HepG2 (cell line): ENCODE data around the gene CABLES2. TPM values are rescaled to one million over a fixed set of nuclear protein-coding genes. Genes with fewer than 3 reads are reported as not detected.

Source experiments
- BRD4 ChIP-seq: sonication (generic); formaldehyde crosslinking; IDR thresholded peaks from 2 replicates; pipeline ENCODE4 v1.4.0; 2020; ENCODE audit warnings: missing genetic modification reagents
- ETV5 ChIP-seq: IDR thresholded peaks from 2 replicates; pipeline ENCODE4 v1.6.1; 2018; ENCODE audit warnings: missing biosample characterization, missing genetic modification reagents, inconsistent platforms, borderline replicate concordance
- KDM2A ChIP-seq: sonication (generic); formaldehyde crosslinking; IDR thresholded peaks from 2 replicates; pipeline ENCODE4 v1.4.0; 2020; ENCODE audit warnings: low read depth, missing genetic modification reagents, borderline replicate concordance
- MAZ ChIP-seq, 2 experiments: sonication (generic) in 1 of 2; formaldehyde crosslinking in 1 of 2; IDR thresholded peaks; 2 replicates each; pipeline versions ENCODE4 v1.5.0 to v1.6.1; 2012 to 2020; ENCODE audit warnings: low read depth in 2 of 2, mild to moderate bottlenecking in 2 of 2, borderline replicate concordance in 1 of 2, improper control_type of control experiment in 1 of 2, low read length in 1 of 2, missing genetic modification reagents in 1 of 2, moderate library complexity in 1 of 2
- NCOA2 ChIP-seq: sonication (generic); formaldehyde crosslinking; IDR thresholded peaks from 2 replicates; pipeline ENCODE4 v1.8.0; 2022; ENCODE audit warnings: inconsistent platforms
- SALL2 ChIP-seq: sonication (generic); formaldehyde crosslinking; IDR thresholded peaks from 2 replicates; pipeline ENCODE4 v1.8.1; 2023; ENCODE audit warnings: mild to moderate bottlenecking, missing genetic modification reagents, inconsistent platforms
- SNRNP70 ChIP-seq: fragments of 200-400 bp; formaldehyde crosslinking; IDR thresholded peaks from 2 replicates; pipeline ENCODE4 v1.6.1; 2017; ENCODE audit warnings: mild to moderate bottlenecking, low read depth, low read length, moderate library complexity
- TRIM24 ChIP-seq: sonication (generic); formaldehyde crosslinking; IDR thresholded peaks from 2 replicates; pipeline ENCODE4 v1.8.0; 2022; ENCODE audit warnings: mild to moderate bottlenecking, missing genetic modification reagents
- ZFAT ChIP-seq: sonication (generic); formaldehyde crosslinking; conservative IDR thresholded peaks from 2 replicates; pipeline ENCODE4 v1.8.1; 2023; ENCODE audit warnings: missing genetic modification reagents, inconsistent platforms
- ZFP36L2 ChIP-seq: sonication (generic); formaldehyde crosslinking; IDR thresholded peaks from 2 replicates; pipeline ENCODE4 v1.4.0; 2020; ENCODE audit warnings: missing genetic modification reagents
- ZNF124 ChIP-seq: sonication (generic); formaldehyde crosslinking; IDR thresholded peaks from 2 replicates; pipeline ENCODE4 v1.4.0; 2020; ENCODE audit warnings: missing genetic modification reagents
- ZNF232 ChIP-seq: sonication (generic); formaldehyde crosslinking; IDR thresholded peaks from 2 replicates; pipeline ENCODE4 v1.4.0; 2020; ENCODE audit warnings: missing genetic modification reagents, borderline replicate concordance
- ZNF350 ChIP-seq: sonication (generic); formaldehyde crosslinking; IDR thresholded peaks from 2 replicates; pipeline ENCODE4 v1.4.0; 2020; ENCODE audit warnings: mild to moderate bottlenecking, low read depth, missing genetic modification reagents, borderline replicate concordance
- ZNF44 ChIP-seq: sonication (generic); formaldehyde crosslinking; IDR thresholded peaks from 2 replicates; pipeline ENCODE4 v1.5.1; 2020; ENCODE audit warnings: mild to moderate bottlenecking, missing genetic modification reagents
- polyA plus RNA-seq, 8 experiments: library from polyadenylated mRNA; depleted of rRNA in 3 of 8; stranded (reverse) in 7 of 8; unstranded in 1 of 8; fragments of >200 nt; fragmentation: Illumina TruSeq in 4 of 8; extraction: Trizol in 4 of 8; gene quantifications; 2 replicates each; pipeline versions ENCODE4 v1.2.1 to v1.2.3, GENCODE V29; 2011 to 2016; ENCODE audit warnings: low read depth in 4 of 8, missing spikeins in 1 of 8, mixed read lengths in 1 of 8; ENCODE audit not compliant: insufficient read depth in 1 of 8
- total RNA-seq, 5 experiments: library from RNA; depleted of rRNA; stranded (reverse); fragments of >200 nt; fragmentation: Illumina TruSeq; extraction: Trizol; gene quantifications; 2 replicates each; pipeline ENCODE4 v1.2.3, GENCODE V29; 2016; ENCODE audit warnings: low read depth in 1 of 5
- TF ChIP-seq, protein P1 (sequence below): sonication (generic); formaldehyde crosslinking; IDR thresholded peaks from 2 replicates; pipeline ENCODE4 v1.4.0; 2020; ENCODE audit warnings: missing genetic modification reagents
- TF ChIP-seq, protein P2 (sequence below): sonication (generic); formaldehyde crosslinking; IDR thresholded peaks from 2 replicates; pipeline ENCODE4 v1.8.1; 2023; ENCODE audit warnings: mild to moderate bottlenecking, missing genetic modification reagents
- TF ChIP-seq, protein P3 (sequence below): sonication (generic); formaldehyde crosslinking; IDR thresholded peaks from 2 replicates; pipeline ENCODE4 v1.5.0; 2020; ENCODE audit warnings: mild to moderate bottlenecking, missing genetic modification reagents, borderline replicate concordance
- TF ChIP-seq, protein P4 (sequence below): sonication (generic); formaldehyde crosslinking; IDR thresholded peaks from 2 replicates; pipeline ENCODE4 v1.5.0; 2020; ENCODE audit warnings: missing genetic modification reagents, mild to moderate bottlenecking, borderline replicate concordance

Gene CABLES2
- total and polyA plus RNA-seq, 2 of the 13 experiments (the other 11 are each of a cell fraction or from before 2014, with no cell fraction given): 5.2 to 9.7 TPM

DNA sequence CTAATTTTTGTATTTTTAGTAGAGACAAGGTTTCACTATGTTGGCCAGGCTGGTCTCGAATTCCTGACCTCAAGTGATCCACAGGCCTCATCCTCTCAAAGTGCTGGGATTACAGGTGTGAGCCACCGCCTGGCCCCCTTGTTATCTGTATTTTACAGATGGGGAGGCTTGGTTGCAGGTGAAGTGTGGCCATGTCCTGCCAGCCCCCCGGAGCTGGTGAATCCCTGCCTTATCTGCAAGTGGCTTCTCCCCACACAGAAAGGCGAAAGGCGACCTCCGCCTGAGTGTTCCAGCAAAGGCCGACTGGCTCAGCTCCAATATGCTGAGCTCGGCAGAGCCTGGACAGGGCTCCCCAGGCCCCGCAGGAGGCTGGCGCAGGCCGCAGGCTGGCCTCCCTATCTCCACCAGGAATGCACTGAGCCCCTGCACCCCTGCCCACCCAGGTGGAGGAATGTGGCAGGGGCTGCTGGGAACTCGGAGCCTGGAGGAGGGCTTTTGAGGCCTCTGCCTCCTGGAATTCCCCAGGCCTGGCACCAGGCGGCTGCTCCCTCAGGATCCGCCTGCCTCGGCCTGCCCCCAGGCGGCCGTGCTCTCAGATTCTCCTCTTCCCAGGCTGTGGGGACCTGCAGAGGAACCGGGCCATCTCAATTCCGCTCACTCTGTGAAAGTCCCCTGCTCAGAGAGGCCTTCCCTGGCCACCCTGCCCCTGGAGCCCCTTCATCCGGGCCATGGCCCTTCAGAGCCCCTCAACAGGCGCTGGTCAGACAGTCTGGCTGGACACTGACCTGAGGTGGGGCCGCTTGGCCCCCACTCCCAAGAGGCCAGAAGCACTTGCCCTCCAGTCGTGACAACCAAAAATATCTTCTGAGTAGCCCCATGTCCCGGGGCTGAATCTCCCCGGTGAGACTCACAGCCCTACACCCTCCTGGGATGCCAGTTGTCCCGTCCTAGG, 30.7 kb downstream of the CABLES2 start (continued):
- peak; percentile 39; the same call in 1 of the 2 replicates for TF ChIP-seq ETV5 (CRISPR knock-in tag)
- TF ChIP-seq ZFAT (CRISPR knock-in tag): peak; percentile 28; the same call in 1 of the 2 replicates
- peak; percentile 45; the same call in 1 of the 2 replicates for TF ChIP-seq NCOA2
- TF ChIP-seq TRIM24: no peak
- peak; percentile 72; the same call in 1 of the 2 replicates for TF ChIP-seq ZNF44 (CRISPR knock-in tag)
- TF ChIP-seq, protein P1, sequence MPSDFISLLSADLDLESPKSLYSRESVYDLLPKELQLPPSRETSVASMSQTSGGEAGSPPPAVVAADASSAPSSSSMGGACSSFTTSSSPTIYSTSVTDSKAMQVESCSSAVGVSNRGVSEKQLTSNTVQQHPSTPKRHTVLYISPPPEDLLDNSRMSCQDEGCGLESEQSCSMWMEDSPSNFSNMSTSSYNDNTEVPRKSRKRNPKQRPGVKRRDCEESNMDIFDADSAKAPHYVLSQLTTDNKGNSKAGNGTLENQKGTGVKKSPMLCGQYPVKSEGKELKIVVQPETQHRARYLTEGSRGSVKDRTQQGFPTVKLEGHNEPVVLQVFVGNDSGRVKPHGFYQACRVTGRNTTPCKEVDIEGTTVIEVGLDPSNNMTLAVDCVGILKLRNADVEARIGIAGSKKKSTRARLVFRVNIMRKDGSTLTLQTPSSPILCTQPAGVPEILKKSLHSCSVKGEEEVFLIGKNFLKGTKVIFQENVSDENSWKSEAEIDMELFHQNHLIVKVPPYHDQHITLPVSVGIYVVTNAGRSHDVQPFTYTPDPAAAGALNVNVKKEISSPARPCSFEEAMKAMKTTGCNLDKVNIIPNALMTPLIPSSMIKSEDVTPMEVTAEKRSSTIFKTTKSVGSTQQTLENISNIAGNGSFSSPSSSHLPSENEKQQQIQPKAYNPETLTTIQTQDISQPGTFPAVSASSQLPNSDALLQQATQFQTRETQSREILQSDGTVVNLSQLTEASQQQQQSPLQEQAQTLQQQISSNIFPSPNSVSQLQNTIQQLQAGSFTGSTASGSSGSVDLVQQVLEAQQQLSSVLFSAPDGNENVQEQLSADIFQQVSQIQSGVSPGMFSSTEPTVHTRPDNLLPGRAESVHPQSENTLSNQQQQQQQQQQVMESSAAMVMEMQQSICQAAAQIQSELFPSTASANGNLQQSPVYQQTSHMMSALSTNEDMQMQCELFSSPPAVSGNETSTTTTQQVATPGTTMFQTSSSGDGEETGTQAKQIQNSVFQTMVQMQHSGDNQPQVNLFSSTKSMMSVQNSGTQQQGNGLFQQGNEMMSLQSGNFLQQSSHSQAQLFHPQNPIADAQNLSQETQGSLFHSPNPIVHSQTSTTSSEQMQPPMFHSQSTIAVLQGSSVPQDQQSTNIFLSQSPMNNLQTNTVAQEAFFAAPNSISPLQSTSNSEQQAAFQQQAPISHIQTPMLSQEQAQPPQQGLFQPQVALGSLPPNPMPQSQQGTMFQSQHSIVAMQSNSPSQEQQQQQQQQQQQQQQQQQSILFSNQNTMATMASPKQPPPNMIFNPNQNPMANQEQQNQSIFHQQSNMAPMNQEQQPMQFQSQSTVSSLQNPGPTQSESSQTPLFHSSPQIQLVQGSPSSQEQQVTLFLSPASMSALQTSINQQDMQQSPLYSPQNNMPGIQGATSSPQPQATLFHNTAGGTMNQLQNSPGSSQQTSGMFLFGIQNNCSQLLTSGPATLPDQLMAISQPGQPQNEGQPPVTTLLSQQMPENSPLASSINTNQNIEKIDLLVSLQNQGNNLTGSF (CRISPR knock-in tag): peak; percentile 58; the same call in 1 of the 2 replicates
- TF ChIP-seq SNRNP70: no peak
- TF ChIP-seq KDM2A (CRISPR knock-in tag): peak; percentile 94
- TF ChIP-seq, protein P2, sequence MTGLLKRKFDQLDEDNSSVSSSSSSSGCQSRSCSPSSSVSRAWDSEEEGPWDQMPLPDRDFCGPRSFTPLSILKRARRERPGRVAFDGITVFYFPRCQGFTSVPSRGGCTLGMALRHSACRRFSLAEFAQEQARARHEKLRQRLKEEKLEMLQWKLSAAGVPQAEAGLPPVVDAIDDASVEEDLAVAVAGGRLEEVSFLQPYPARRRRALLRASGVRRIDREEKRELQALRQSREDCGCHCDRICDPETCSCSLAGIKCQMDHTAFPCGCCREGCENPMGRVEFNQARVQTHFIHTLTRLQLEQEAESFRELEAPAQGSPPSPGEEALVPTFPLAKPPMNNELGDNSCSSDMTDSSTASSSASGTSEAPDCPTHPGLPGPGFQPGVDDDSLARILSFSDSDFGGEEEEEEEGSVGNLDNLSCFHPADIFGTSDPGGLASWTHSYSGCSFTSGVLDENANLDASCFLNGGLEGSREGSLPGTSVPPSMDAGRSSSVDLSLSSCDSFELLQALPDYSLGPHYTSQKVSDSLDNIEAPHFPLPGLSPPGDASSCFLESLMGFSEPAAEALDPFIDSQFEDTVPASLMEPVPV: peak; percentile 71; the same call in 1 of the 2 replicates
- TF ChIP-seq BRD4 (CRISPR knock-in tag): peak; percentile 79; the same call in 1 of the 2 replicates
- TF ChIP-seq, protein P3, sequence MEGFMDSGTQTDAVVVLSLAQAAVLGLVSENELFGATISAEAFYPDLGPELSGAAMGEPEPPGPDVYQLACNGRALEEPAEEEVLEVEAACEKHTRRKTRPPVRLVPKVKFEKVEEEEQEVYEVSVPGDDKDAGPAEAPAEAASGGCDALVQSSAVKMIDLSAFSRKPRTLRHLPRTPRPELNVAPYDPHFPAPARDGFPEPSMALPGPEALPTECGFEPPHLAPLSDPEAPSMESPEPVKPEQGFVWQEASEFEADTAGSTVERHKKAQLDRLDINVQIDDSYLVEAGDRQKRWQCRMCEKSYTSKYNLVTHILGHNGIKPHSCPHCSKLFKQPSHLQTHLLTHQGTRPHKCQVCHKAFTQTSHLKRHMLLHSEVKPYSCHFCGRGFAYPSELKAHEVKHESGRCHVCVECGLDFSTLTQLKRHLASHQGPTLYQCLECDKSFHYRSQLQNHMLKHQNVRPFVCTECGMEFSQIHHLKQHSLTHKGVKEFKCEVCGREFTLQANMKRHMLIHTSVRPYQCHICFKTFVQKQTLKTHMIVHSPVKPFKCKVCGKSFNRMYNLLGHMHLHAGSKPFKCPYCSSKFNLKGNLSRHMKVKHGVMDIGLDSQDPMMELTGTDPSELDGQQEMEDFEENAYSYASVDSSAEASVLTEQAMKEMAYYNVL (CRISPR knock-in tag): peak; percentile 79
- peak; percentile 25; the same call in 1 of the 2 replicates for TF ChIP-seq SALL2 (CRISPR knock-in tag)
- TF ChIP-seq ZFP36L2: no peak
- TF ChIP-seq, protein P4, sequence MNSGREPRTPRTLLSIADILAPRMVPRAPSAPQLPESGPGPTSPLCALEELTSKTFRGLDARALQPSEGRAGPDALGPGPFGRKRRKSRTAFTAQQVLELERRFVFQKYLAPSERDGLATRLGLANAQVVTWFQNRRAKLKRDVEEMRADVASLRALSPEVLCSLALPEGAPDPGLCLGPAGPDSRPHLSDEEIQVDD (CRISPR knock-in tag): peak; percentile 41; the same call in 1 of the 2 replicates
- TF ChIP-seq MAZ (IDR thresholded peaks at IDR 0.05; ENCODE audit: borderline replicate concordance, low read depth, low read length): peak; percentile 89; the same call in 1 of the 2 replicates
- TF ChIP-seq MAZ (CRISPR knock-in tag; IDR thresholded peaks at IDR 0.05; ENCODE audit: low read depth): peak; percentile 86; the same call in 1 of the 2 replicates
- no peak; the same call in 1 of the 2 replicates for TF ChIP-seq ZNF232 (CRISPR knock-in tag)
- no peak for TF ChIP-seq ZNF124 (CRISPR knock-in tag)
- peak; percentile 90 for TF ChIP-seq ZNF350 (CRISPR knock-in tag)
